Measurements from ENCODE around the gene PIRT. TPM values are rescaled to one million over a fixed set of nuclear protein-coding genes. Genes with fewer than 3 reads are reported as not detected.

Gene PIRT
- total RNA-seq, 1 donor from 2014 or later = not detected

- intact Hi-C loops (cut with DNase I) = no loop called here
- DNase-seq (no peak), ATAC-seq (ENCODE audit: poor library complexity) (no peak)
Observed at GRCh38 chr17:10831696-10832095, 6.2 kb downstream of the PIRT start.

GRCh38 chr17:10827898-10828552, 9.9 kb downstream of the PIRT start:
- no peak for DNase-seq
- intact Hi-C loops (cut with DNase I) = no loop called here
- no peak for ATAC-seq (ENCODE audit: poor library complexity)

DNA sequence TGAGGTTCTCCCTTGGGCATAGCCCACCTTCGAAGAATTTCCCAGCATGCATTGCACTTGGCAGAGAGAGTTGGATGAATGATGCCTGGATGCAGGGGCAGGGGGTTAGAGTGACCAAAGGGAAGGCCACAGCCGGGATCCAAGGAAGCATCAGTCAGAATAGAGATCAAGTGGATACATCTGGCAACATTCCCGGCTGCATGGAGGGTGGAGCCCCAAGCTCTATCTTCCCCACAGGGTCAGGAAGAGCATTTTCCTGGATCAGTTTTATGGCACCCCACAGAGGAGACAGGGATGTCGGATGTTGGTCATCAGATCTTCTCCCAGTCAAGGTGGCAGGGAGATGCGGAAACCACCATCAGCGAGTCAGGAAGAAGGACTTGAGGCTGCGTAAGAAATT, 13.0 kb downstream of the PIRT start:
- intact Hi-C loops (cut with DNase I) = no loop called here
- no peak for DNase-seq
- no peak for ATAC-seq (ENCODE audit: poor library complexity)

DNA sequence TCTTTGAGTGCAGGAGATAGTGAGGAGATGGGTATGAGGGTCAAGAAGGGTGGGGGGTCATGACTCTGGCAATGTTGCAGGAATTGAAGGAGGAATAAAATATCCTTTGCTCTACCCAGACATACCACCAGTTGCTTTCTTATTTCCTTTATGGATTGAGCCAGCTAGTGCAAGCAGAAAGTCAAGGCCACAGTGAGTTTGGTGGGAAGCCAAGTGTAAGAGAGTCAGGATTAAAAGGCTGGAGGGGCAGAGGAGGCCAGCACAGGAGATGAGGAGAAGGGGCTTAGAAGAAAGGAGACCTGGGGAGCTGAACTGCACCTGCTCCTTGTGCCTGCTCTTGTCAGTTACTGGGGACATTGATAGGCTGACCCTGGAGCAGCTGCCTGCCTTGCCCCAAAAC, 16.1 kb downstream of the PIRT start:
- DNase-seq (no peak), ATAC-seq (ENCODE audit: poor library complexity) (no peak)
- intact Hi-C loops (cut with DNase I) = no loop called here

DNA sequence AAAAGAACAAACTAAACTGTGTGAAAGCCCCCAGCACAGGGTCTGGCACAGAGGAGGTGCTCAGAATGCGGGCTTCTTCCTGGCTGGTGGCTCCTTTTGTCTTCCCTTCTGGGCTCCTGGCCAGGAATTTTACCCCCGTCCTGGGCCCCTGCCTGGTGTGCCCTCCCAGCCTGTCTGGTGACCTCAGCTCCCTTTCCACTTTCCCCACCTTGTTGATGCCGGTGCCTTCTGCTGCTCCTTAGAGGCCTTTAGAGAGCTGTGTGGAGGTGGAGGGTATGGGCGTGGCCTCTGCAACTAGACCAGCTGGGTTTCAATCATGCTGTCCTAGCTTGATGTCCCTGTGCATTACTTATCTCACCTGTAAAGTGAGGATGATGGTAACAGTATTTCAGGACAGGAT, 16.8 kb downstream of the PIRT start:
- DNase-seq (no peak), ATAC-seq (ENCODE audit: poor library complexity) (no peak)
- intact Hi-C loops (cut with DNase I) = no loop called here

DNA sequence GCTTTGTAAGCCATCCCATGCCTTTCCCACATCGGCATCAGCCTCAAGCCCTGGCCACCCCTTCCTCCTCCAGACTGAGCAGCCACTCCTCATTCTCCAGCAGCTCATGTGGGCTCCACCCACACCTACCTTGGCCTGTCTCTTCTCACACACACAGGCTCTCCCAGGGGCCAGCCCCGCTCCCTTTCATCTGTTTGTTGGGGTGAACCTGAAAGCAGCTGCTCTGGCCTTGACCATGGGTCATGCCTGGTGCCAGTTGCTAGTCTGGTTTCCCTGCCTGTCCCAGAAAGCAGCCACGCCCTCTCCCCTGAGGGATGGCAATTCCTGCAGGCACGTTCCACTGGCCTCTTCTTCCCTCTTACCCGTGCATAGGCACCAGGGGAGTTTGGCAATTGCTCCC, 22.6 kb downstream of the PIRT start:
- ATAC-seq (ENCODE audit: poor library complexity) (no peak), DNase-seq (no peak)
- intact Hi-C loops (cut with DNase I) = no loop called here

GRCh38 chr17:10814075-10814474, 23.8 kb downstream of the PIRT start:
- intact Hi-C loops (cut with DNase I) = no loop called here
- ATAC-seq (ENCODE audit: poor library complexity) = no peak

DNA sequence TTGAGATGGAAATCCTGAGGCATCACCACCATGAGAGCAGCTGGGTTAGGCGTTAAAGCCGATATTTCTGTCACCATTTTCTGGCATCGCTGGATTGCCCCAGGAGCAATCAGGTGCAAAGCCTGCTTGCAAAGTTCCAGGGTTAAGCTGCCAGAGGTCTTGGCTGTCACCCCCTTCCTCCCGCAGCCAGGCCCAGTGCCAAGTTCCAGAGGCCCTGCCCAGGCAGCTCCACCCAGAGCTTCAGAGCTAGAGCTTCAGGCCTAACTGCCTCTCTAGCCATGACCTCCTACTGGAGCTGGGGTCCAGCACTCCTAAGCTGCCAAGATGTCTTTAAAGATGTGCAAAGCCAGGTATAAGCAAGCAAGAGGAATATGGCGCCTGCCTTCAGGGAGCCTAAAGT, 25.2 kb downstream of the PIRT start:
- intact Hi-C loops (cut with DNase I) = no loop called here
- DNase-seq (peak; percentile 73), ATAC-seq (ENCODE audit: poor library complexity) (peak; percentile 95)

More at GRCh38 chr17:10814075-10814474, 23.8 kb downstream of the PIRT start:
- DNase-seq = no peak

GRCh38 chr17:10809605-10810004, 28.3 kb downstream of the PIRT start:
- intact Hi-C loops (cut with DNase I) = no loop called here
- ATAC-seq (ENCODE audit: poor library complexity) (no peak), DNase-seq (no peak)

- ATAC-seq (ENCODE audit: poor library complexity) (no peak), DNase-seq (no peak)
- intact Hi-C loops (cut with DNase I) = no loop called here
Observed at GRCh38 chr17:10807704-10808128, 30.2 kb downstream of the PIRT start.

- DNase-seq = no peak
- ATAC-seq (ENCODE audit: poor library complexity) = no peak
- intact Hi-C loops (cut with DNase I) = no loop called here
Observed at GRCh38 chr17:10806545-10807262, 31.2 kb downstream of the PIRT start.

GRCh38 chr17:10805911-10806310, 32.0 kb downstream of the PIRT start:
- intact Hi-C loops (cut with DNase I) = no loop called here
- DNase-seq = no peak
- no peak for ATAC-seq (ENCODE audit: poor library complexity)

- ATAC-seq (ENCODE audit: poor library complexity) (no peak), DNase-seq (no peak)
- intact Hi-C loops (cut with DNase I) = no loop called here
Observed at GRCh38 chr17:10804546-10804945, 33.3 kb downstream of the PIRT start.

DNA sequence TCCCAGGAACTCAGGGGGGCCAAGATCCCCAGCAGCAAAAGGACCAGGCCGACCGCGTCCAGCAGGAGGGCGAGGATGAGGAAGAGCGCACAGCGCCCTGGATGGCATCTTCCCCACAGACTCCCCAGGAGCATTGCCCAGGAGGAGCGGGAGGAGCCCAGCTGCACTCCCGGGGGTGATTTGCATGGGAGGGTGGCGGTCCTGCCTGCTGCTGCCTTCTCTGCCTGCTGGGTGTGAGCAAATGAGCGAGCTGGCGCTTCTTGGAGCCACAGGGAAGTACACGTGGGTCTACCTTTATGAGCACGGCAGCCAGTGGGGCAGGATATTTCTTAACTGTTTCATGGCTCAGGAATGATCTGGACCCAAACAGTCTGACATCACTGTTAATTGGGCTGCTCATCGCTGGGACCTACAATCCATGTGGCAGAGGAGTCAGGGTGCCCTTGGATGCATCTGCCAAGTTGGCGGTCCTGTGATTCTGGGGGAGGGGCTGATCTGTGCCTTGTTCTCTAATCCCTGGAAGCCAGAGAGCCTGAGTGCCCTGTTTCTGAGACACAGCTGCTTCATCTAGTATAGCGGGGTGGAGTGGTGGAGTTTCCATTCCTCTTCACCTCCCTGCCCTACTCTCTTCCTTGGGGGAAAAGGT, 33.9 kb downstream of the PIRT start, which contains the start of gene TMEM238L:
Gene TMEM238L, minus strand, starts transcription at position 270 of the 646 bp plus-strand sequence. Its CDS starts 136 bp downstream, at position 134.
- intact Hi-C loops (cut with DNase I) = no loop called here
- peak; percentile 77 for ATAC-seq (ENCODE audit: poor library complexity)
- no peak for DNase-seq

- DNase-seq (no peak), ATAC-seq (ENCODE audit: poor library complexity) (no peak)
- intact Hi-C loops (cut with DNase I) = no loop called here
Observed at GRCh38 chr17:10803350-10803749, 34.5 kb downstream of the PIRT start.

- DNase-seq (no peak), ATAC-seq (ENCODE audit: poor library complexity) (no peak)
- intact Hi-C loops (cut with DNase I) = no loop called here
Observed at GRCh38 chr17:10802496-10803284, 35.2 kb downstream of the PIRT start.

- DNase-seq (no peak), ATAC-seq (ENCODE audit: poor library complexity) (no peak)
- intact Hi-C loops (cut with DNase I) = no loop called here
Observed at GRCh38 chr17:10799407-10799806, 38.5 kb downstream of the PIRT start.

- intact Hi-C loops (cut with DNase I) = no loop called here
- DNase-seq (no peak), ATAC-seq (ENCODE audit: poor library complexity) (no peak)
Observed at GRCh38 chr17:10798910-10799309, 39.0 kb downstream of the PIRT start.

DNA sequence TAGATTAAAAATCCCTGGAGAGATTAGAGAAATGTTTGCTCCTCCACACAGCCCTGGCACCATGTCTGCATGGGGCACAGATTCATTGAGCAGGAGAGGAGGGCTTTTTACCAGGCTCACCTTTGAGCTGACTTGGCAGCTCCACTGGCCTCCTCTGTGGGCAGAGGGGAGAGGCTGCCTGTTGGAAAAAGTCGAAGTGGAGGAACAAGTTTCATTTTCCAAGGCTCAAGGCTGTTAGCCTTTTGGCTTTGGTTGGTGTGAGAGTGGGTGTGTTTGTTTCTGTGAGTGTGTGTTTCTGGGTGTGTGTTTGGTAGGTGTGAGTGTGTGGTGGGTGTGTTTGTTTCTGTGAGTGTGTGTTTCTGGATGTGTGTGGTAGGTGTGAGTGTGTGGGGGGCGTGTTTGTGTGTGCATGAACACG, 39.5 kb downstream of the PIRT start:
- DNase-seq (no peak), ATAC-seq (ENCODE audit: poor library complexity) (peak; percentile 75)
- intact Hi-C loops (cut with DNase I) = no loop called here
